Measurements from ENCODE around the gene PTPRD. TPM values are rescaled to one million over a fixed set of nuclear protein-coding genes. Genes with fewer than 3 reads are reported as not detected.

PTPRD gene
- total RNA-seq, 1 donor from 2014 or later: 109 TPM

- Mint-ChIP-seq H3K4me3 (no peak overlapping the region), H3K4me1 (peaks cover 8% of the 10 kb centered on the region), H3K27ac (no peak overlapping the region), H3K36me3 (no peaks in the 10 kb centered on the region), H3K9me3 (peaks cover 20% of the 10 kb centered on the region), H3K27me3 (ENCODE audit: low read depth) (no peaks in the 10 kb centered on the region)
- no peak for DNase-seq (ENCODE audit: low spot score in 2 of 2, unreplicated experiment in 2 of 2)
- TF ChIP-seq CTCF (IDR thresholded peaks at IDR 0.05; ENCODE audit: unreplicated experiment): no peak
Observed at GRCh38 chr9:9719373-9720112, 893.3 kb downstream of the PTPRD start.

GRCh38 chr9:9718691-9719090, 894.1 kb downstream of the PTPRD start:
- no peak for TF ChIP-seq CTCF (IDR thresholded peaks at IDR 0.05; ENCODE audit: unreplicated experiment)
- peaks cover 15% of the 10 kb centered on the region for H3K4me1 Mint-ChIP-seq
- H3K9me3 Mint-ChIP-seq: peaks cover 20% of the 10 kb centered on the region
- no peaks in the 10 kb centered on the region for H3K27me3 Mint-ChIP-seq (ENCODE audit: low read depth)
- DNase-seq (ENCODE audit: low spot score in 2 of 2, unreplicated experiment in 2 of 2): no peak
- H3K36me3 Mint-ChIP-seq: no peaks in the 10 kb centered on the region
- no peak overlapping the region for H3K4me3 Mint-ChIP-seq
- H3K27ac Mint-ChIP-seq: no peak overlapping the region

- Mint-ChIP-seq H3K4me1 (peaks cover 20% of the 10 kb centered on the region), H3K36me3 (no peaks in the 10 kb centered on the region), H3K9me3 (peaks cover 3% of the 10 kb centered on the region), H3K4me3 (no peak overlapping the region), H3K27ac (no peak overlapping the region), H3K27me3 (ENCODE audit: low read depth) (no peaks in the 10 kb centered on the region)
- DNase-seq (ENCODE audit: low spot score in 2 of 2, unreplicated experiment in 2 of 2): no peak
- no peak for TF ChIP-seq CTCF (IDR thresholded peaks at IDR 0.05; ENCODE audit: unreplicated experiment)
Observed at GRCh38 chr9:9679433-9679832, 933.4 kb downstream of the PTPRD start.

- no peak for TF ChIP-seq CTCF (IDR thresholded peaks at IDR 0.05; ENCODE audit: unreplicated experiment)
- Mint-ChIP-seq H3K9me3 (peaks cover 8% of the 10 kb centered on the region), H3K4me3 (no peak overlapping the region), H3K27me3 (ENCODE audit: low read depth) (no peaks in the 10 kb centered on the region), H3K4me1 (peaks cover 23% of the 10 kb centered on the region), H3K36me3 (no peaks in the 10 kb centered on the region), H3K27ac (no peak overlapping the region)
- DNase-seq (ENCODE audit: low spot score in 2 of 2, unreplicated experiment in 2 of 2): no peak
Observed at GRCh38 chr9:9674461-9674860, 938.3 kb downstream of the PTPRD start.

GRCh38 chr9:9670454-9670853, 942.3 kb downstream of the PTPRD start:
- Mint-ChIP-seq H3K27me3 (ENCODE audit: low read depth) (no peaks in the 10 kb centered on the region), H3K9me3 (peaks cover 9% of the 10 kb centered on the region), H3K36me3 (no peaks in the 10 kb centered on the region), H3K27ac (no peak overlapping the region), H3K4me1 (peaks cover 18% of the 10 kb centered on the region), H3K4me3 (no peak overlapping the region)
- DNase-seq (ENCODE audit: low spot score in 2 of 2, unreplicated experiment in 2 of 2): no peak
- no peak for TF ChIP-seq CTCF (IDR thresholded peaks at IDR 0.05; ENCODE audit: unreplicated experiment)

Data from mesothelial cell of epicardium (in vitro differentiated cells).